Ascending aorta (tissue), 2 donors: Measurements from ENCODE around the gene ESRP2. TPM values are rescaled to one million over a fixed set of nuclear protein-coding genes. Genes with fewer than 3 reads are reported as not detected.

Experiments
- DNase-seq, 2 donors: peaks; one replicate each; pipeline ENCODE4 v3.0.0-alpha.2; 2019; ENCODE audit warnings: low spot score in 2 of 2
- H3K27ac ChIP-seq, 2 donors: fragments of 200-600 bp; sonication (generic); one replicate each; pipeline ENCODE4 v1.5.1; 2016 to 2017; ENCODE audit warnings: mild to moderate bottlenecking in 1 of 2
- H3K27me3 ChIP-seq: fragments of 200-600 bp; sonication (generic); one replicate; pipeline ENCODE4 v1.5.1; 2017
- H3K36me3 ChIP-seq, 2 donors: fragments of 200-600 bp; sonication (generic); one replicate each; pipeline ENCODE4 v1.5.1; 2016
- H3K4me1 ChIP-seq, 2 donors: fragments of 200-600 bp; sonication (generic); one replicate each; pipeline ENCODE4 v1.5.1; 2016 to 2017; ENCODE audit warnings: mild to moderate bottlenecking in 1 of 2
- H3K4me3 ChIP-seq, 2 donors: fragments of 200-600 bp; sonication (generic); one replicate each; pipeline ENCODE4 v1.5.1; 2016 to 2017; ENCODE audit warnings: mild to moderate bottlenecking in 1 of 2
- H3K9me3 ChIP-seq, 2 donors: fragments of 200-600 bp; sonication (generic); one replicate each; pipeline ENCODE4 v1.5.1; 2016
- intact Hi-C: fragments of 100-400 bp; cut with DNase I; formaldehyde crosslinking; loops from one replicate; pipeline ENCODE4 v1.15.1; 2023
- total RNA-seq: library from RNA; depleted of rRNA; stranded (reverse); fragments of >200 nt; gene quantifications from one replicate; pipeline ENCODE4 v1.1.0, GENCODE V29; 2016
- TF ChIP-seq, protein P1 (sequence below), 3 experiments: fragments of 200-600 bp in 2 of 3; fragments of 450-650 bp in 1 of 3; sonication (generic) in 2 of 3; IDR thresholded peaks; one replicate each; pipeline ENCODE4 v1.5.1; 2016 to 2019; ENCODE audit warnings: antibody characterized with exemption in 3 of 3, mild to moderate bottlenecking in 1 of 3, moderate library complexity in 1 of 3

Gene ESRP2
- total RNA-seq, 1 donor from 2014 or later = not detected

DNA sequence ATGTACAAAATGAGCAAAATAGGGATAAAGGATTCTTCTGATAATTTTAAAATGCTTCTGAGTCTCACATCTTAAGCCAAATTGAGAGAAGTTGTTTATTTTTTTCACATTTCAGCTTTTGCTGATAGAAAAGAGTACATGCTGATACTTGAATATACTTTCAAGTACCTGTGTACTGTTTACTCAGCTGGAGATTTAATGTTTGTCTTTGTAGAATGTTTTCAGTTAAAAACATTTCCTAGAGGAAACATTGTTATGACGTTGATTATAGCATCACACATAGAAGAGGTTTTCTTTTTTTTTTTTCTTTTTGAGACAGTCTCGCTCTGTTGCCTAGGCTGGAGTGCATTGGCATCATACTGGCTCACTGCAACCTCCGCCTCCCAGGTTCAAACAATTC, 19.7 kb downstream of the ESRP2 start:
- Histone ChIP-seq H3K27me3 (no peaks in the 10 kb centered on the region), H3K36me3 (no peaks in the 10 kb centered on the region), H3K9me3 (no peaks in the 10 kb centered on the region), H3K4me1 (no peaks in the 10 kb centered on the region), H3K4me3 (no peak overlapping the region), H3K27ac (no peak overlapping the region)
- no peak for DNase-seq
- intact Hi-C loops = no loop called here
- TF ChIP-seq, protein P1, sequence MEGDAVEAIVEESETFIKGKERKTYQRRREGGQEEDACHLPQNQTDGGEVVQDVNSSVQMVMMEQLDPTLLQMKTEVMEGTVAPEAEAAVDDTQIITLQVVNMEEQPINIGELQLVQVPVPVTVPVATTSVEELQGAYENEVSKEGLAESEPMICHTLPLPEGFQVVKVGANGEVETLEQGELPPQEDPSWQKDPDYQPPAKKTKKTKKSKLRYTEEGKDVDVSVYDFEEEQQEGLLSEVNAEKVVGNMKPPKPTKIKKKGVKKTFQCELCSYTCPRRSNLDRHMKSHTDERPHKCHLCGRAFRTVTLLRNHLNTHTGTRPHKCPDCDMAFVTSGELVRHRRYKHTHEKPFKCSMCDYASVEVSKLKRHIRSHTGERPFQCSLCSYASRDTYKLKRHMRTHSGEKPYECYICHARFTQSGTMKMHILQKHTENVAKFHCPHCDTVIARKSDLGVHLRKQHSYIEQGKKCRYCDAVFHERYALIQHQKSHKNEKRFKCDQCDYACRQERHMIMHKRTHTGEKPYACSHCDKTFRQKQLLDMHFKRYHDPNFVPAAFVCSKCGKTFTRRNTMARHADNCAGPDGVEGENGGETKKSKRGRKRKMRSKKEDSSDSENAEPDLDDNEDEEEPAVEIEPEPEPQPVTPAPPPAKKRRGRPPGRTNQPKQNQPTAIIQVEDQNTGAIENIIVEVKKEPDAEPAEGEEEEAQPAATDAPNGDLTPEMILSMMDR (IDR thresholded peaks at IDR 0.05) = no peak

DNA sequence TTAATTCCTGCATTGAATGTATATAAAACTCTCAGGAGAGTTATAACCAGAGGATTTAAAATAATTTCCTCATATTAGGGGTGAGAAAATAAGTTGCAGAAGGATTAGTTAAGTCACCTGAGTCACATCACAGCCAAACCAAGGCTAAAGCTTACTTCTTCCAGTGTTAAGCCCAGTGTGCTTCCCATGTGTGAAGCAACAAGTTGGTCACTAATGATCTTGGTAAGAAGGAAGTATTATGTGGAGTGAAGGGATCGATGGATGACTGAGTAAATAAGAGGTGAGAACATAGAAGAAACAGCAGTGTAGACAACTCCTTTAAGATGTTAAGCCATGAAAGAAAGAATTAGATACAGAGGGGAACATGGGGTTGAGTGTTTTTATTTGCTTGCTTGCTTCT, 20.6 kb downstream of the ESRP2 start:
- Histone ChIP-seq H3K27ac (no peak overlapping the region), H3K27me3 (no peaks in the 10 kb centered on the region), H3K4me3 (no peak overlapping the region), H3K36me3 (no peaks in the 10 kb centered on the region), H3K4me1 (no peaks in the 10 kb centered on the region), H3K9me3 (no peaks in the 10 kb centered on the region)
- no peak for DNase-seq
- intact Hi-C loops = no loop called here
- TF ChIP-seq, protein P1 (IDR thresholded peaks at IDR 0.05) = no peak

DNA sequence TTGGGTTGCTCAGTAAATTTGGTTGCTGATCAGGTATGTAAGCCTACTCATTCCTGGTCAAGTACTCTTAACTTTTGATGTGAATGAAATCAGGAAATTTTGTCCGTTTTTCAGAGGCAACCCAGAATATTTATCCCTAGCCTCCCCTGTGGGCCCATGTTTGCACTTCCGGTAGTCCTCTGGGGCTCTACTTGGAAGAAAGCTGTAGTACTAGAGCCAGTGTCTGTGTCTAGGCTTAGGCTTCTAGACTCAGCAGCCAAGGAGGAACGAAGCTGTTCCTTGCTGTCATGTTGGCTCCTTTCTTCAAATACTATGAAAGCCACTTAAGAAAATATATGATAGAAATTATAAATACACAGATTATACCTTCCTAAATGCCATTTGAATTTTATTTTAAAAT, 21.2 kb downstream of the ESRP2 start:
- H3K27ac ChIP-seq = no peak overlapping the region
- no peak for DNase-seq
- H3K4me3 ChIP-seq = no peak overlapping the region
- no peaks in the 10 kb centered on the region for H3K9me3 ChIP-seq
- H3K4me1 ChIP-seq = no peaks in the 10 kb centered on the region
- intact Hi-C loops = no loop called here
- peaks cover 0 to under 1% of the 10 kb centered on the region in 2 donors for H3K36me3 ChIP-seq
- no peaks in the 10 kb centered on the region for H3K27me3 ChIP-seq
- TF ChIP-seq, protein P1 (IDR thresholded peaks at IDR 0.05) = no peak

DNA sequence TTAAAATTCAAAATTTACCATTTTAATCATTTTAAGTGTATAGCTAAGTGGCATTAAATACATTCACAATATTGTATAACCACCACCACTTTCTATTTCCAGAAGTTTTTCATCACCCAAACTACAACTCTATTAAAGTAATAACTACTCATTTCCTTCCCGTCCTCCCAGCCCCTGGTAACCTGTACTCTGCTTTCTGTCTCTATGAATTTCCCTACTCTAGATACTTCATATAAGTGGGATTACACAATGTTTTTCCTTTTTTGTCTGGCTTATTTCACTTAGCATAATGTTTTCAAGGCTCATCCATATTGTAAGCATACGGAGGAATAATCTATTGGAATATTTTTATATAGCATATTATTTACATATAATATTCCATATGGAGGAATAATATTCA, 29.7 kb downstream of the ESRP2 start:
- Histone ChIP-seq H3K9me3 (no peaks in the 10 kb centered on the region), H3K4me1 (no peaks in the 10 kb centered on the region), H3K27ac (no peak overlapping the region), H3K27me3 (no peaks in the 10 kb centered on the region), H3K4me3 (no peak overlapping the region), H3K36me3 (peaks cover 4 to 8% of the 10 kb centered on the region in 2 donors)
- intact Hi-C loops = no loop called here
- TF ChIP-seq, protein P1 (IDR thresholded peaks at IDR 0.05) = no peak
- no peak for DNase-seq

GRCh38 chr16:68202091-68202519, 33.8 kb downstream of the ESRP2 start:
- intact Hi-C loops = no loop called here

More at GRCh38 chr16:68202091-68202519, 33.8 kb downstream of the ESRP2 start:
- Histone ChIP-seq H3K27ac (no peak overlapping the region), H3K36me3 (peaks cover 4 to 5% of the 10 kb centered on the region in 2 donors), H3K9me3 (no peaks in the 10 kb centered on the region), H3K4me1 (no peaks in the 10 kb centered on the region), H3K4me3 (no peak overlapping the region), H3K27me3 (no peaks in the 10 kb centered on the region)
- no peak for DNase-seq
- TF ChIP-seq, protein P1 (IDR thresholded peaks at IDR 0.05) = no peak
